Measurements from ENCODE around the gene ZNF516.

The ZNF516 gene

GRCh38 chr18:76353046-76353445, 142.0 kb downstream of the ZNF516 start:
- TF ChIP-seq TCF4 (CRISPR knock-in tag; IDR thresholded peaks at IDR 0.05; ENCODE audit: borderline replicate concordance) (no peak), TOX (CRISPR knock-in tag; IDR thresholded peaks at IDR 0.05; ENCODE audit: borderline replicate concordance) (no peak), ZFP30 (CRISPR knock-in tag; IDR thresholded peaks at IDR 0.05) (no peak), BACH2 (CRISPR knock-in tag; IDR thresholded peaks at IDR 0.05; ENCODE audit: borderline replicate concordance) (no peak), RARB (CRISPR knock-in tag; IDR thresholded peaks at IDR 0.05) (no peak), PATZ1 (CRISPR knock-in tag; IDR thresholded peaks at IDR 0.05; ENCODE audit: borderline replicate concordance) (no peak), ZFP3 (CRISPR knock-in tag; IDR thresholded peaks at IDR 0.05) (no peak), ZNF8 (CRISPR knock-in tag; IDR thresholded peaks at IDR 0.05) (no peak), ZNF565 (CRISPR knock-in tag; conservative IDR thresholded peaks at IDR 0.05; ENCODE audit: low read depth) (no peak), GLIS3 (CRISPR knock-in tag; IDR thresholded peaks at IDR 0.05) (no peak), ESRRG (CRISPR knock-in tag; IDR thresholded peaks at IDR 0.05) (no peak), PPARA (CRISPR knock-in tag; IDR thresholded peaks at IDR 0.05; ENCODE audit: borderline replicate concordance) (no peak), ARNTL (CRISPR knock-in tag; IDR thresholded peaks at IDR 0.05; ENCODE audit: borderline replicate concordance, low read depth) (no peak), OSR1 (CRISPR knock-in tag; IDR thresholded peaks at IDR 0.05) (no peak), CSDC2 (CRISPR knock-in tag; IDR thresholded peaks at IDR 0.05) (no peak), ZNF70 (CRISPR knock-in tag; IDR thresholded peaks at IDR 0.05) (no peak)
- TF ChIP-seq, protein P1, sequence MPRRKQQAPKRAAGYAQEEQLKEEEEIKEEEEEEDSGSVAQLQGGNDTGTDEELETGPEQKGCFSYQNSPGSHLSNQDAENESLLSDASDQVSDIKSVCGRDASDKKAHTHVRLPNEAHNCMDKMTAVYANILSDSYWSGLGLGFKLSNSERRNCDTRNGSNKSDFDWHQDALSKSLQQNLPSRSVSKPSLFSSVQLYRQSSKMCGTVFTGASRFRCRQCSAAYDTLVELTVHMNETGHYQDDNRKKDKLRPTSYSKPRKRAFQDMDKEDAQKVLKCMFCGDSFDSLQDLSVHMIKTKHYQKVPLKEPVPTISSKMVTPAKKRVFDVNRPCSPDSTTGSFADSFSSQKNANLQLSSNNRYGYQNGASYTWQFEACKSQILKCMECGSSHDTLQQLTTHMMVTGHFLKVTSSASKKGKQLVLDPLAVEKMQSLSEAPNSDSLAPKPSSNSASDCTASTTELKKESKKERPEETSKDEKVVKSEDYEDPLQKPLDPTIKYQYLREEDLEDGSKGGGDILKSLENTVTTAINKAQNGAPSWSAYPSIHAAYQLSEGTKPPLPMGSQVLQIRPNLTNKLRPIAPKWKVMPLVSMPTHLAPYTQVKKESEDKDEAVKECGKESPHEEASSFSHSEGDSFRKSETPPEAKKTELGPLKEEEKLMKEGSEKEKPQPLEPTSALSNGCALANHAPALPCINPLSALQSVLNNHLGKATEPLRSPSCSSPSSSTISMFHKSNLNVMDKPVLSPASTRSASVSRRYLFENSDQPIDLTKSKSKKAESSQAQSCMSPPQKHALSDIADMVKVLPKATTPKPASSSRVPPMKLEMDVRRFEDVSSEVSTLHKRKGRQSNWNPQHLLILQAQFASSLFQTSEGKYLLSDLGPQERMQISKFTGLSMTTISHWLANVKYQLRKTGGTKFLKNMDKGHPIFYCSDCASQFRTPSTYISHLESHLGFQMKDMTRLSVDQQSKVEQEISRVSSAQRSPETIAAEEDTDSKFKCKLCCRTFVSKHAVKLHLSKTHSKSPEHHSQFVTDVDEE (CRISPR knock-in tag; IDR thresholded peaks at IDR 0.05), result no peak
- TF ChIP-seq, protein P2, sequence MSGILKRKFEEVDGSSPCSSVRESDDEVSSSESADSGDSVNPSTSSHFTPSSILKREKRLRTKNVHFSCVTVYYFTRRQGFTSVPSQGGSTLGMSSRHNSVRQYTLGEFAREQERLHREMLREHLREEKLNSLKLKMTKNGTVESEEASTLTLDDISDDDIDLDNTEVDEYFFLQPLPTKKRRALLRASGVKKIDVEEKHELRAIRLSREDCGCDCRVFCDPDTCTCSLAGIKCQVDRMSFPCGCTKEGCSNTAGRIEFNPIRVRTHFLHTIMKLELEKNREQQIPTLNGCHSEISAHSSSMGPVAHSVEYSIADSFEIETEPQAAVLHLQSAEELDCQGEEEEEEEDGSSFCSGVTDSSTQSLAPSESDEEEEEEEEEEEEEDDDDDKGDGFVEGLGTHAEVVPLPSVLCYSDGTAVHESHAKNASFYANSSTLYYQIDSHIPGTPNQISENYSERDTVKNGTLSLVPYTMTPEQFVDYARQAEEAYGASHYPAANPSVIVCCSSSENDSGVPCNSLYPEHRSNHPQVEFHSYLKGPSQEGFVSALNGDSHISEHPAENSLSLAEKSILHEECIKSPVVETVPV (CRISPR knock-in tag; IDR thresholded peaks at IDR 0.05), result no peak
- ATAC-seq, result no peak

GRCh38 chr18:76351961-76352581, 143.0 kb downstream of the ZNF516 start:
- TF ChIP-seq ARNTL (CRISPR knock-in tag; IDR thresholded peaks at IDR 0.05; ENCODE audit: borderline replicate concordance, low read depth) (no peak), TCF4 (CRISPR knock-in tag; IDR thresholded peaks at IDR 0.05; ENCODE audit: borderline replicate concordance) (peak; percentile 77)
- TF ChIP-seq, protein P2 (CRISPR knock-in tag; IDR thresholded peaks at IDR 0.05), result no peak
- ATAC-seq, result peak; percentile 95

GRCh38 chr18:76350134-76351025, 144.7 kb downstream of the ZNF516 start:
- ATAC-seq, result no peak
- TF ChIP-seq CREB5 (CRISPR knock-in tag; IDR thresholded peaks at IDR 0.05; ENCODE audit: low read depth) (no peak), TCF4 (CRISPR knock-in tag; IDR thresholded peaks at IDR 0.05; ENCODE audit: borderline replicate concordance) (no peak), ESRRG (CRISPR knock-in tag; IDR thresholded peaks at IDR 0.05) (no peak), ZC3H10 (CRISPR knock-in tag; IDR thresholded peaks at IDR 0.05) (no peak), CSDC2 (CRISPR knock-in tag; IDR thresholded peaks at IDR 0.05) (no peak), BACH2 (CRISPR knock-in tag; IDR thresholded peaks at IDR 0.05; ENCODE audit: borderline replicate concordance) (no peak), PATZ1 (CRISPR knock-in tag; IDR thresholded peaks at IDR 0.05; ENCODE audit: borderline replicate concordance) (no peak), ZNF70 (CRISPR knock-in tag; IDR thresholded peaks at IDR 0.05) (no peak), ZFP30 (CRISPR knock-in tag; IDR thresholded peaks at IDR 0.05) (no peak), ISL1 (CRISPR knock-in tag; IDR thresholded peaks at IDR 0.05) (no peak), RARB (CRISPR knock-in tag; IDR thresholded peaks at IDR 0.05) (no peak)
- TF ChIP-seq, protein P1 (CRISPR knock-in tag; IDR thresholded peaks at IDR 0.05), result no peak
